ENCODE measurements around the gene SP140. TPM values are rescaled to one million over a fixed set of nuclear protein-coding genes. Genes with fewer than 3 reads are reported as not detected.

Gene SP140
- total and polyA plus RNA-seq, 2 of the 13 experiments (the other 11 are each of a cell fraction or from before 2014, with no cell fraction given) = 0.57 to 0.80 TPM

DNA sequence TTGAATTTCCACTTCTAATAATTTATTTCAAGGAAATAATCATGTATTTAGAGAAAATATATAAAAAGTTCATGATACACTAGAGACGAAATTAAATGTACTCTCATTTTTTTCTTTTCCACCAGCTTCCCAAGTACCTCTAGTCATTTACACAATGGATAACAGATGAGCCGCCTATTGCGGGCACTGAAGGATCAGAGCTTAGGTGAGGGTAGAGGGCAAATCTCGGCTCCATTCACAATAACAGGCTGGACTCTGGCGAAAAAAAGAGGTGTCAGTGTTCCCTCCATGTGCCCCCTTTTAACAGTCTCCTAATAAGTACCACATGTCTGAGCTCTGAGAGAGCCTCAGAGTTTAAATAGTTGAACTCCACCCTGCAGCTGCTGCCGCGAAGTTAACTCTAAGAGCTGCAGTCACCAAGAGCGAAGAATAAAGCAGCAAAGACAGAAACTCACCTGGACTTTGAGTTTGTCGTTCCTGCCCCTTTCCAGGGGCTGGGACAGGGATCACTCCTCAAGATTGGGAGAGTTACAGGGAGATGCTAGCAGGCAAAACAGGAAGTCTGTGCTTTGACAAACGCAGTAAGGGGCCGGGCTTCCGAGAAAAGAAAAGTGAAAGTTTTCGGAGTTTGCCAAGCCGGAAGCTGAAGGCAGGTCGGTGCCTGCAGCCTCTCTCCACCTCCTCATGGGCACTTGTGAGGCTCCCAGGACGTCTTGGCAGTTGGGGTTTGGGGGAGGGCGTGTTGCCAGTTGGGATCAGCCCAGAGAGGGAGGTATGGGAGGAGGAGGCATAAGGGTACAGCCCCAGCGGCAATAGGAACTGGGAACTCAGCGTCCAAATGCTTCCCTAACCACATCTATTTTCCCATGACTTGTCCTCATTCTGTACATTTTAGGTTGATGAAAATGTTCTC is 5.9 kb upstream of the SP140 start, which contains the start of gene SP110 (continued):
- TF ChIP-seq ZNF205 (CRISPR knock-in tag; IDR thresholded peaks at IDR 0.05) = no peak
- peak; percentile 51; the same call in 1 of the 2 replicates for TF ChIP-seq HDAC2 (CRISPR knock-in tag; IDR thresholded peaks at IDR 0.05)
- TF ChIP-seq, protein P1, sequence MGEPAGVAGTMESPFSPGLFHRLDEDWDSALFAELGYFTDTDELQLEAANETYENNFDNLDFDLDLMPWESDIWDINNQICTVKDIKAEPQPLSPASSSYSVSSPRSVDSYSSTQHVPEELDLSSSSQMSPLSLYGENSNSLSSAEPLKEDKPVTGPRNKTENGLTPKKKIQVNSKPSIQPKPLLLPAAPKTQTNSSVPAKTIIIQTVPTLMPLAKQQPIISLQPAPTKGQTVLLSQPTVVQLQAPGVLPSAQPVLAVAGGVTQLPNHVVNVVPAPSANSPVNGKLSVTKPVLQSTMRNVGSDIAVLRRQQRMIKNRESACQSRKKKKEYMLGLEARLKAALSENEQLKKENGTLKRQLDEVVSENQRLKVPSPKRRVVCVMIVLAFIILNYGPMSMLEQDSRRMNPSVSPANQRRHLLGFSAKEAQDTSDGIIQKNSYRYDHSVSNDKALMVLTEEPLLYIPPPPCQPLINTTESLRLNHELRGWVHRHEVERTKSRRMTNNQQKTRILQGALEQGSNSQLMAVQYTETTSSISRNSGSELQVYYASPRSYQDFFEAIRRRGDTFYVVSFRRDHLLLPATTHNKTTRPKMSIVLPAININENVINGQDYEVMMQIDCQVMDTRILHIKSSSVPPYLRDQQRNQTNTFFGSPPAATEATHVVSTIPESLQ (CRISPR knock-in tag; conservative IDR thresholded peaks at IDR 0.05) = no peak
- TF ChIP-seq HOXA9 (CRISPR knock-in tag; IDR thresholded peaks at IDR 0.05; ENCODE audit: borderline replicate concordance) = no peak
- TF ChIP-seq ZNF274 (CRISPR knock-in tag; IDR thresholded peaks at IDR 0.05) = no peak
- peak; percentile 79; the same call in 1 of the 2 replicates for TF ChIP-seq ZNF350 (CRISPR knock-in tag; IDR thresholded peaks at IDR 0.05; ENCODE audit: borderline replicate concordance, low read depth)
- 0 out of 2 replicates have a peak, but pooled peaks have one; percentile 19 for TF ChIP-seq ZNF430 (CRISPR knock-in tag; IDR thresholded peaks at IDR 0.05)
- TF ChIP-seq, protein P2, sequence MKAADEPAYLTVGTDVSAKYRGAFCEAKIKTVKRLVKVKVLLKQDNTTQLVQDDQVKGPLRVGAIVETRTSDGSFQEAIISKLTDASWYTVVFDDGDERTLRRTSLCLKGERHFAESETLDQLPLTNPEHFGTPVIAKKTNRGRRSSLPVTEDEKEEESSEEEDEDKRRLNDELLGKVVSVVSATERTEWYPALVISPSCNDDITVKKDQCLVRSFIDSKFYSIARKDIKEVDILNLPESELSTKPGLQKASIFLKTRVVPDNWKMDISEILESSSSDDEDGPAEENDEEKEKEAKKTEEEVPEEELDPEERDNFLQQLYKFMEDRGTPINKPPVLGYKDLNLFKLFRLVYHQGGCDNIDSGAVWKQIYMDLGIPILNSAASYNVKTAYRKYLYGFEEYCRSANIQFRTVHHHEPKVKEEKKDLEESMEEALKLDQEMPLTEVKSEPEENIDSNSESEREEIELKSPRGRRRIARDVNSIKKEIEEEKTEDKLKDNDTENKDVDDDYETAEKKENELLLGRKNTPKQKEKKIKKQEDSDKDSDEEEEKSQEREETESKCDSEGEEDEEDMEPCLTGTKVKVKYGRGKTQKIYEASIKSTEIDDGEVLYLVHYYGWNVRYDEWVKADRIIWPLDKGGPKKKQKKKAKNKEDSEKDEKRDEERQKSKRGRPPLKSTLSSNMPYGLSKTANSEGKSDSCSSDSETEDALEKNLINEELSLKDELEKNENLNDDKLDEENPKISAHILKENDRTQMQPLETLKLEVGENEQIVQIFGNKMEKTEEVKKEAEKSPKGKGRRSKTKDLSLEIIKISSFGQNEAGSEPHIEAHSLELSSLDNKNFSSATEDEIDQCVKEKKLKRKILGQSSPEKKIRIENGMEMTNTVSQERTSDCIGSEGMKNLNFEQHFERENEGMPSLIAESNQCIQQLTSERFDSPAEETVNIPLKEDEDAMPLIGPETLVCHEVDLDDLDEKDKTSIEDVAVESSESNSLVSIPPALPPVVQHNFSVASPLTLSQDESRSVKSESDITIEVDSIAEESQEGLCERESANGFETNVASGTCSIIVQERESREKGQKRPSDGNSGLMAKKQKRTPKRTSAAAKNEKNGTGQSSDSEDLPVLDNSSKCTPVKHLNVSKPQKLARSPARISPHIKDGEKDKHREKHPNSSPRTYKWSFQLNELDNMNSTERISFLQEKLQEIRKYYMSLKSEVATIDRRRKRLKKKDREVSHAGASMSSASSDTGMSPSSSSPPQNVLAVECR (CRISPR knock-in tag; IDR thresholded peaks at IDR 0.05; ENCODE audit: borderline replicate concordance) = peak; percentile 86
- 0 out of 2 replicates have a peak, but pooled peaks have one; percentile 20 for TF ChIP-seq ZNF253 (CRISPR knock-in tag; IDR thresholded peaks at IDR 0.05; ENCODE audit: borderline replicate concordance)
- peak; percentile 18; the same call in 1 of the 2 replicates for TF ChIP-seq FOXK1 (CRISPR knock-in tag; IDR thresholded peaks at IDR 0.05; ENCODE audit: borderline replicate concordance, low read depth)
- TF ChIP-seq NCOA5 (CRISPR knock-in tag; IDR thresholded peaks at IDR 0.05) = no peak
- peak; percentile 74; the same call in 1 of the 2 replicates for TF ChIP-seq ZNF292 (CRISPR knock-in tag; IDR thresholded peaks at IDR 0.05; ENCODE audit: borderline replicate concordance, low read depth)
- TF ChIP-seq ZSCAN31 (CRISPR knock-in tag; IDR thresholded peaks at IDR 0.05; ENCODE audit: low read depth) = no peak
- peak; percentile 78 to 80 for TF ChIP-seq POLR2A (IDR thresholded peaks at IDR 0.05; ENCODE audit: insufficient read depth in 1 of 2, low read depth in 2 of 2, low read length in 2 of 2)
- TF ChIP-seq TGIF2 (CRISPR knock-in tag; IDR thresholded peaks at IDR 0.05) = peak; percentile 69; the same call in 1 of the 2 replicates
- TF ChIP-seq DNMT3B (CRISPR knock-in tag; conservative IDR thresholded peaks at IDR 0.05) = 0 out of 2 replicates have a peak, but pooled peaks have one; percentile 79
- TF ChIP-seq SMAD3 (CRISPR knock-in tag; IDR thresholded peaks at IDR 0.05) = peak; percentile 68; the same call in 1 of the 2 replicates
- TF ChIP-seq BRD4 (CRISPR knock-in tag; IDR thresholded peaks at IDR 0.05) = 0 out of 2 replicates have a peak, but pooled peaks have one; percentile 57
- TF ChIP-seq ZNF883 (CRISPR knock-in tag; IDR thresholded peaks at IDR 0.05; ENCODE audit: not compliant biosample characterization) = no peak
- 0 out of 2 replicates have a peak, but pooled peaks have one; percentile 18 for TF ChIP-seq ZFY (CRISPR knock-in tag; IDR thresholded peaks at IDR 0.05)
- 0 out of 2 replicates have a peak, but pooled peaks have one; percentile 56 for TF ChIP-seq ZNF230 (CRISPR knock-in tag; IDR thresholded peaks at IDR 0.05)
- no peak for TF ChIP-seq SOX13 (IDR thresholded peaks at IDR 0.05)
- peak in 1 of 2 experiments; percentile 13; a peak in 1 of 4 replicates for TF ChIP-seq SOX13 (CRISPR knock-in tag; conservative IDR thresholded peaks at IDR 0.05 in 1 of 2, IDR thresholded peaks at IDR 0.05 in 1 of 2)
- no peak for TF ChIP-seq RAD51 (IDR thresholded peaks at IDR 0.05; ENCODE audit: borderline replicate concordance)
